ENCODE results near the gene GSTCD. TPM values are rescaled to one million over a fixed set of nuclear protein-coding genes. Genes with fewer than 3 reads are reported as not detected.

Gene GSTCD
- total RNA-seq, 1 experiment from 2014 or later: 21.7 TPM

- ChIA-PET CTCF (no interaction called here), POLR2A (no interaction called here)
- no peak for DNase-seq (ENCODE audit: low spot score)
- Mint-ChIP-seq H3K4me1 (no peaks in the 10 kb centered on the region), H3K27me3 (ENCODE audit: low read depth) (no peaks in the 10 kb centered on the region), H3K4me3 (no peak overlapping the region), H3K36me3 (peaks cover 11% of the 10 kb centered on the region), H3K27ac (no peak overlapping the region), H3K9me3 (no peaks in the 10 kb centered on the region)
- no peak for TF ChIP-seq ARID4B (CRISPR knock-in tag; IDR thresholded peaks at IDR 0.05; ENCODE audit: borderline replicate concordance)
- TF ChIP-seq ZNF138 (CRISPR knock-in tag; conservative IDR thresholded peaks at IDR 0.05): no peak
- TF ChIP-seq MAX (CRISPR knock-in tag; IDR thresholded peaks at IDR 0.05): no peak
- TF ChIP-seq AFF4 (CRISPR knock-in tag; IDR thresholded peaks at IDR 0.05; ENCODE audit: borderline replicate concordance): no peak
- TF ChIP-seq ZNF532 (CRISPR knock-in tag; IDR thresholded peaks at IDR 0.05; ENCODE audit: borderline replicate concordance): no peak
- no peak for ATAC-seq
Observed at GRCh38 chr4:105836537-105836936, 128.0 kb downstream of the GSTCD start.

GRCh38 chr4:105837037-105837436 lies 128.5 kb downstream of the GSTCD start:
- ATAC-seq (no peak), DNase-seq (ENCODE audit: low spot score) (no peak)
- no peak overlapping the region for H3K4me3 Mint-ChIP-seq
- CTCF ChIA-PET: no interaction called here
- H3K9me3 Mint-ChIP-seq: no peaks in the 10 kb centered on the region
- no peaks in the 10 kb centered on the region for H3K4me1 Mint-ChIP-seq
- H3K36me3 Mint-ChIP-seq: peaks cover 11% of the 10 kb centered on the region
- H3K27me3 Mint-ChIP-seq (ENCODE audit: low read depth): no peaks in the 10 kb centered on the region
- POLR2A ChIA-PET: no interaction called here
- no peak overlapping the region for H3K27ac Mint-ChIP-seq
- no peak for TF ChIP-seq CREB1 (CRISPR knock-in tag; IDR thresholded peaks at IDR 0.05)
- no peak for TF ChIP-seq ZNF423 (CRISPR knock-in tag; IDR thresholded peaks at IDR 0.05)
- TF ChIP-seq FOXP1 (CRISPR knock-in tag; IDR thresholded peaks at IDR 0.05; ENCODE audit: borderline replicate concordance): no peak
- TF ChIP-seq HMGA2 (CRISPR knock-in tag; IDR thresholded peaks at IDR 0.05): no peak
- no peak for TF ChIP-seq E2F1 (CRISPR knock-in tag; IDR thresholded peaks at IDR 0.05)
- TF ChIP-seq ZBTB21 (CRISPR knock-in tag; IDR thresholded peaks at IDR 0.05; ENCODE audit: borderline replicate concordance): no peak
- no peak for TF ChIP-seq GRHL2 (CRISPR knock-in tag; IDR thresholded peaks at IDR 0.05; ENCODE audit: insufficient replicate concordance, severe bottlenecking)
- TF ChIP-seq USF2 (CRISPR knock-in tag; IDR thresholded peaks at IDR 0.05): no peak
- no peak for TF ChIP-seq SOX15 (CRISPR knock-in tag; IDR thresholded peaks at IDR 0.05)
- no peak for TF ChIP-seq ERG (CRISPR knock-in tag; IDR thresholded peaks at IDR 0.05)
- no peak for TF ChIP-seq CDX4 (CRISPR knock-in tag; IDR thresholded peaks at IDR 0.05; ENCODE audit: borderline replicate concordance)

All from WTC11 (cell line).